GM13977 (cell line): ENCODE results near the gene TECTB.

Source experiments
- DNase-seq: peaks from one replicate; pipeline ENCODE4 v3.0.0; 2012; ENCODE audit warnings: low spot score
- CTCF ChIP-seq: IDR thresholded peaks from 2 replicates; pipeline ENCODE4 v1.5.1; 2012; ENCODE audit warnings: mild to moderate bottlenecking, control low read depth; ENCODE audit not compliant: insufficient read depth; ENCODE audit errors: extremely low read depth, missing control alignments
- in situ Hi-C: fragments of 300-500 bp; cut with MboI; formaldehyde crosslinking; loops from one replicate; pipeline ENCODE4 v1.12.0; 2022; ENCODE audit warnings: low sequenced_read_pairs, low pct_unique_long_range_greater_than_20kb, mixed read lengths, inconsistent platforms; ENCODE audit not compliant: unreplicated experiment

TECTB gene

DNA sequence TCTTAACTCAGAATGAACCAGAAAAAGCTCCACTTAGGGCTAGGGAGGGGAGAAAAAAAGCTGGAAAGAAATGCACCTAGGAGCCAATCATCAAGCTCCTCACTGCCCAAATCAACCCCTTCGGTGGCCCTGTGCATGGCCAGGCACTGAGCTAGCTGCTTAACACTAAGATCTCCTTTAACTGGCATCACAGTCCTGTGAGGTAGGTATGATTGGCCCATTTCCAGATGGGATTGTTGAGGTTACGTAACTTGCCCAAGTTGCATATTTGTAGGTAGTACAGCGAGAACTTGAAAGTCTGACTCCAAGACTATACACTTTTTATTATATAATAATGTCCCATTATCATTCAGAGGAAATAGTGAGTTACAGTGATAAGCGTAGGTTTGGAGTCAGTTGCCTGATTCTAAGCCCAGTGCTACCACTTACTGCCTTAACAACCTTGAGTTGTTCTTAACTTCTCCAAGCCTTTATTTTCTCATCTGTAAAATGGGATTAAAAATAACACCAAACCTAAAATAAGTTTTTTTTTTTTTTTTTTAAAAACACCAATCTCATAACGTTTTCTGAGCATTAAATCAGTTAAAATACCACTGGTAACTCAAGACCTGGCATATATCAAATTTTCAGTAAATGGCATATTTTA lies 53.5 kb downstream of the TECTB start:
- no peak for DNase-seq
- TF ChIP-seq CTCF, result no peak
- in situ Hi-C loops, result no loop called here

DNA sequence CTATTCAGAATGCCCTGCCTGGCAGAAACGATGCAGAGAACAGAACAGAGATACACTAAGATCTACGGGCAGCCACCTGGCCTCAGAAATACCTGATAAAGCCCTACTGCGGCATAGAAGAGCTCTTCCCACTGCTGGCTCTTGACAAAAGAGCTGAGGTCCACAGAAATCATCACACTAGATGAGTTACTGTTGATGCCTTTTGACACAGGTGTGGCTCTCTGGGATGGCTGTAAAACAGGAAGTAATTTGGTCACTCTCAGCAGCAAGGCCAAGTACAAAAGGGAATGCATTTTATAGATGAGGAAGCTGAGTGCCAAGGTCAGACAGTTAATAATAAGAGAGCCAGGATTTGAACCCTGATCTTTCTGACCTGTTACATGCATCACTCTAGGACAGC lies 55.8 kb downstream of the TECTB start:
- no peak for DNase-seq
- TF ChIP-seq CTCF, result no peak
- in situ Hi-C loops, result no loop called here

GRCh38 chr10:112340601-112341000 lies 57.4 kb downstream of the TECTB start:
- no peak for DNase-seq
- no peak for TF ChIP-seq CTCF
- in situ Hi-C loops, result no loop called here

DNA sequence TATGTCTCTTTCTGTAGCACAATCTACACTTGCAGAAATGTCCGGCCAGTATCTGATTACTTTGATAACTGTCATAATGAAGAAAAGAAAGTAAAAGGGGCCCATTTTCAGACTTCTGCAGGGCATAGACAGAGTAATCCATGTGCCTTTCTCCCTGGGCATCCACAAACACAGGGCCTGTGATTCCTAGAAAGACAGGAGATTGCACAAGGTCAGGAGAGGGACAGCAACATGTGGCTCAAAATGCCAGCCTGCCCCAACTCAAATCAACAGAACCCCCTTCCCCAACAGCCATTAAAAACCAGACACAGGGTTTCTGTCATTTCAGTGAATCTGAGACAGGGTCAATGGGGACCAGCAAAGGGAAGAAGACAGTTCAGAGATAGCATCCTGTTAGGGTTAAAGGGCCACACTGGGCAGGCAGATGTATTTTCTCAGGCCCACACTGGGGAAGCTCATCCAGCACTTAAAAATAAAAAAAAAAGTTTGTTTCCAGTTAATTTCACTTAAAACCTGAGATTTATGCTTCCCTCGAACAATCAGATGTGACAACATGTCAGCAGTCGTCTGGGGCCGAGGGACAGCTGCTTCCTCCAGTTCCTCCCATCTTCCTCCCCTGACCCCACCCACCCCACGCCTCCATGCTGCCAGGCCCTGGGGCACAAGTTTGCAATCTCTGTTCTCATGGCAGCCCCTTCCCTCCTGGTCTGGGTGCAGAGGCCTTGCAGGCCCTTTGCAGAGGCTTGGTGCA lies 60.0 kb downstream of the TECTB start:
- no peak for DNase-seq
- no peak for TF ChIP-seq CTCF
- in situ Hi-C loops, result no loop called here

DNA sequence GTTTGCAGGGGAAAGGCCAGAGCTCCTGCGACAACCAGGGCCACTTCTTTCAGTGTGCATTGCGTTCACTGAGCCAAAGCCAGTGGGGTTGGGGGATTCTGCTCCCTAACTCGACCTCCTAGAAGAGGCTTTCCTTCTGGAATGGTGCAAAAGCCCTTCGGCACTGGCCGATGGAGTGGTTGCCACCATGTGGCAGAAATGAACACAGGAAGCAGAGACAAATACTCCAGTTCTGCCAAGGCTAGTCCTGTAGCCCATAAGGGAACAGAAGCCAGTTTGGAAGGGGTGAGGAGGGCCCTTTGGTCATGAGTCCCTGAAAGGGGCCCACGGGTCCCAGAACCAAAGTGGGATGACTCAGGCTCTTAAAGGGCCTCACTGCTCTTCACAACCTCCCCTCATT lies 61.1 kb downstream of the TECTB start:
- no peak for DNase-seq
- in situ Hi-C loops, result no loop called here
- TF ChIP-seq CTCF, result no peak

DNA sequence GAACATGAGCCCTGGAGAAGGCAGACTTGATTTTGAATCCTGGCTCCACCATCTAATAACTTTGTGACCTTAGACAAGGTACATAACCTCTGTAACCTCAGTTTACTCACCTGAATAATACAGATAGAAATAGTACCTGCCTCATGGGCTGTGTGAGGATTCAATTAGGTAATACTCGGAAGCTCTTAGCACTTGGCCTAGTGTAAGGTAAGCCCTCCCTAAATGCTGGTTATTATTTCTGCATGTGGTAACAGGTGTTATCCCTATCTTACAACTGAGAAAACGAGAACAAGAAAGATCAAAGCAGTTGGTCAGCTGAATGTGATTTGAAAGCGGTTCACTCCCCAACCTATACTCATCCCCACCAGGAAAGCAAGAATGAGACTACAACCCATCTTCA lies 62.0 kb downstream of the TECTB start:
- in situ Hi-C loops, result no loop called here
- DNase-seq, result no peak
- TF ChIP-seq CTCF, result no peak
